LHCN-M2 (cell line): ENCODE data around the gene OSBPL8. TPM values are rescaled to one million over a fixed set of nuclear protein-coding genes. Genes with fewer than 3 reads are reported as not detected.
"Not testable (repeated sequence)": the region's sequence is repeated elsewhere in the genome, so short reads cannot be mapped to it uniquely, and the experiment has no call there.

Experiments used
- DNase-seq: peaks from one replicate; pipeline ENCODE4 v3.0.0-alpha.2; 2012; ENCODE audit warnings: low read depth
- total RNA-seq: library from RNA; depleted of rRNA; stranded (reverse); fragments of >200 nt; gene quantifications from 2 replicates; pipeline ENCODE4 v1.2.3, GENCODE V29; 2014

Gene OSBPL8
- total RNA-seq, 1 experiment from 2014 or later = 56.8 TPM

DNA sequence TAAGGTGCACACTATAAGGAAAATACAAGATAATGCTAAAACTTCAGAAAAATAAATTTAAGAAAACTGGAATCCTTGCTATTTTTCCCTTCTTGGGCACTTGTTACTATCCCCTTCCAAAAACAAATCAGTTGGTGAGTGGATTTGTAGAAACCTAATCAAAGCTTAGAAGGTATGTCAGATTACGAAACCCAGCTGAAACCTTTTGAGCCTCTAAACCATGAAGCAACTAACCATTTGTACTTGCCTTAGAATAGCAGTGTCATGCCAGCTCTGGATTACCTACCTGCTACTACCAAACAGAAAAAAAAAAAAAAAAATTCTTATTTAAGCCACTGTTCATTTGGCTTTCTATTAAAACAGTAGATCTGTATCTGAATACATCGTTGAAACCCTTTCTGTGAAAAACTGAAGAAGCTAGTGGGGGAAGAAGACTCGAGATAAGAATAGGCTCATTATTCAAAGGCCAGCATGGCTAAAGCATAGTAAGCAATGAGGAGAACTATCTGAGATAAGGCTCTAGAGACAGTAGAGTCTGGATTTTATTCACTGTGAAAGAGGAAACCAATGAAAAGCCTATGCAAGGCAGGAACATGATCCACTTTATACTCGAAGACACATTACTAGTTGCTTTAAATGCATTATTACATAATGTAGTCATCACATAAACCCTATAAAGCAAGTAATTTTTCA, 30.2 kb downstream of the OSBPL8 start:
- no peak for DNase-seq

GRCh38 chr12:76523408-76523807, 36.2 kb downstream of the OSBPL8 start:
- no peak for DNase-seq

DNA sequence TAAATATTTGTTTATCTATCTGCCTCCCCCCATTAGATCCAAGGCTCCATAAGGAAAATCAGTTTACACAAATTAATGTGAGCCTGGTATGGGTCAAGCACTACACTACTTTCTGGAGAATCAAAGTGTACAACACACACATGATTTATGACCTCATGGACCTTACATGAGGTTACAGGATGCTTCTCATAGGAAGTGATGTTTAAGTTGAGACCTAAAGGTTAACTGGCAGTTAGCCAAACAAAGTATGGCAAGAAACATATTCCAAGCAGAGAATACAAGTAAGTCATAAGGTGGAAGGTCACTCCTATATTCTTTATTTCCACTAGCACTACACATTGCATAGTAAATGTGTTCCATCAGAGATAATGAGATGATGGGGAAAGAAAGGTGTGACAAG, 39.2 kb downstream of the OSBPL8 start:
- no peak for DNase-seq

DNA sequence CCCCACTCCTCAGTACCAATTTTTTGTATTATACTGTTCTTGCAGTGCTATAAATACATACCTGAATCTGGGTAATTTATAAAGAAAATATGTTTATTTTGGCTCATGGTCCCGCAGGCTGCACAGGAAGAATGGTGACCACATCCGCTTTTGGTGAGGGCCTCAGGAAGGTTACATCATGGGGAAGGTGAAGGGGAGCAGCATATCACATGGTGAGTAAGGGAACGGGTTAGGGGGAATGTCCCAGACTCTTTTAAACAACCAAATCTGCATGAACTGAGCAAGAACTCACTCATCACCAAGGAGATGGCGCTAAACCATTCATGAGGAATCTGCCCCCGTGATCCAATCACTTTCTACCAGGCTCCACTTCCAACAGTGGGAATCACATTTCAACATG, 40.0 kb downstream of the OSBPL8 start:
- DNase-seq = peak; percentile 8

GRCh38 chr12:76518699-76519098, 40.9 kb downstream of the OSBPL8 start:
- DNase-seq = no peak

- no peak for DNase-seq
These were observed 44.3 kb downstream of the OSBPL8 start for GRCh38 chr12:76515271-76515670.

GRCh38 chr12:76511116-76511716, 48.4 kb downstream of the OSBPL8 start:
- peak; percentile 6 for DNase-seq

- DNase-seq = no peak
These were observed 51.2 kb downstream of the OSBPL8 start for GRCh38 chr12:76508128-76508980.

DNA sequence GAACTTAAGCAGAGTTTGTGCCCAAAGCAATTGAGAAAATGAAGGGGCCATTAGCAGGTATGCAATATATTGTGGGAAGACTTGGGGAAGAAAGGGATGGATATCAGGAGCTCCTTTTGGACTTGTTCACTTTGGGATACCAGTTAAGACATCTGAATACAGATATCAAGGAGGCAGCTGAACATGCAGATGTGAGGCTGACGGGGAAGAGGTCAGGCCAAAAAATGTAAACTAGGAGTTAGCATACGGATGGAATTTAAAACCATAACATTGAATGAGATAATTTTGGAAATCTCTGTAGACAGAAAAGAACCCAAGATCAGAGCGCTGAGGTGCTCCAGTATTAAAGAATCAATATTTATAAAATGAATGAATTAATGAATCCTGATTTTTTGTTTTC, 53.4 kb downstream of the OSBPL8 start:
- DNase-seq = no peak

GRCh38 chr12:76505050-76505449, 54.5 kb downstream of the OSBPL8 start:
- no peak for DNase-seq

DNA sequence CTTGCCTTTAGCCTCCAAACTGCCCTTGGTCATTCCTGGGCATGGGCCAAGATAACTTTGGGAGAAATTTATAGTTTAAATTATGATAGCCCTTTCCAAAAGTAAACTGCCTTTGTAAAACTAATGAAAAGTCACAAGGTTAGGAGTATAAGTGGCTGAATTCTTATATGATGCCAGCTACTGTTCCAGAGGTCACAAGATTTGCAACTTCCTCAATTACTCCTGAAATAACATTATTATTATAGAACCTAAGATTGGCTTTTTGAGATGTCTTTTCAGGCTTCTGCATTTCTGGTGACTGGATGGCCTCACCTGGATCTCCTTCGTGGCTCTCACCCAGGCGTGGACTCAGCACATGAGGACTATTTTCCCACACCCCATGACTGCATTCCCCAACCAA, 55.0 kb downstream of the OSBPL8 start:
- DNase-seq = no peak

- DNase-seq = no peak
These were observed 55.6 kb downstream of the OSBPL8 start for GRCh38 chr12:76503957-76504356.

DNA sequence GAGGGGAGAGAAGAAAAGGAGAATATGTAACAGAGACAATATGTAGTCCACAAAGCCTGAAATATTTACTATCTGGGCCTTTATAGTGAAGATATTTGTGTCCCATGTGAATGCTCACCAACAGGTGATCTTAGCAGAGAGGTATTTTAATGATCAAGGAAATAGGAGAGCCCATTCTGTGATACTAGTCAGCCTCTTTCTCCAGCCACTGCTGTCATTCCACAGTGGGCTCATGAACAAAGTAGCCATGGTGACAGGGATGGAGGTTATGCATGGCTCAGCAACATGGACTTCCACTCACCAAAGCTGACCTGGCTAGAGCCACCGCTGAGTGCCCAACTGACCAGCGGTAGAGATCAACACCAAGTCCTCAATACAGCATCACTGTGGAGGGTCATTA, 58.2 kb downstream of the OSBPL8 start:
- DNase-seq = no peak

GRCh38 chr12:76499136-76499535, 60.4 kb downstream of the OSBPL8 start:
- not testable (repeated sequence) for DNase-seq

GRCh38 chr12:76495556-76495955, 64.0 kb downstream of the OSBPL8 start:
- DNase-seq = no peak

DNA sequence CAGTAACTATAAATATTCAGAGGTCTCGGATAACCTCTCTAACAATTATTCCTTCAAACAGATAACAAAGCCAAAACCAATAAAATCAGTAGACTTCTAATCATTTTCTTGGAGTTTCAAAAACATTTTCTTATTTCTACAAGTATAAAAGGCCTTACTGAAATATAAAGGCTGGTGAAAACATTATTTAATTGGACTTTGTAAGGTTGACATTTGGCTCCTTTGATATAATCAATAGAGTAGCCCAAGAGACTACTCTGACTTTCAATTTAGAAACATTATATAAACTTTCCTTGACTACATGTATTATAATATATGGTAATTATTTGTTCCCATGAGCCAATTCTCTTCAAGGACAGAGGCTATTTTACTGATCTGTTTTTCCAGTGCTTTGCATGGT, 68.3 kb downstream of the OSBPL8 start:
- DNase-seq = no peak

- no peak for DNase-seq
These were observed 68.8 kb downstream of the OSBPL8 start for GRCh38 chr12:76490763-76491162.

DNA sequence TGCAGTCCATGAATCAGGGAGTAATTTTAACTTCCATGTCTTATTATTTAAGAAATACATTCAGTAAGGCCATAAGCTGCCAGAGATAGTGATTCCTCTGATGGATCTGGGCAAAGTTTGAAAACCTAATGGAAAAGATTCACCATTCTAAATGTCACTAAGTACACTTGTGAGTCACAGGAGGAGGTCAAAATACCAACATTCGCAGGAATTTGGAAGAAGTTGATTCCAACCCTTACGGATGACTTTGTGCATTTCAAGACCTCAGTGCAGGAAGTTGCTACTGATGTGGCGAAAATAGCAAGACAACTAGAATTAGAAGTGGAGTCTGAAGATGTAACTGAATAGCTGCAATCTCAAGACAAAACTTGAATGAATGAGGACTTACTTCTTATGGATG, 69.8 kb downstream of the OSBPL8 start:
- peak; percentile 19 for DNase-seq

- DNase-seq = no peak
These were observed 73.6 kb downstream of the OSBPL8 start for GRCh38 chr12:76486011-76486410.

- no peak for DNase-seq
These were observed 78.8 kb downstream of the OSBPL8 start for GRCh38 chr12:76480796-76481195.

GRCh38 chr12:76478045-76478444, 81.5 kb downstream of the OSBPL8 start:
- DNase-seq = no peak

GRCh38 chr12:76472862-76473261, 86.7 kb downstream of the OSBPL8 start:
- not testable (repeated sequence) for DNase-seq

- DNase-seq = no peak
These were observed 88.0 kb downstream of the OSBPL8 start for GRCh38 chr12:76471579-76471978.
